ENCODE data around the gene LCE1E.
A peak's percentile ranks its signal among the peaks of the same experiment; 100 is the strongest.

The LCE1E gene, protein sequence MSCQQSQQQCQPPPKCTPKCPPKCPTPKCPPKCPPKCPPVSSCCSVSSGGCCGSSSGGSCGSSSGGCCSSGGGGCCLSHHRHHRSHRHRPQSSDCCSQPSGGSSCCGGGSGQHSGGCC

DNA sequence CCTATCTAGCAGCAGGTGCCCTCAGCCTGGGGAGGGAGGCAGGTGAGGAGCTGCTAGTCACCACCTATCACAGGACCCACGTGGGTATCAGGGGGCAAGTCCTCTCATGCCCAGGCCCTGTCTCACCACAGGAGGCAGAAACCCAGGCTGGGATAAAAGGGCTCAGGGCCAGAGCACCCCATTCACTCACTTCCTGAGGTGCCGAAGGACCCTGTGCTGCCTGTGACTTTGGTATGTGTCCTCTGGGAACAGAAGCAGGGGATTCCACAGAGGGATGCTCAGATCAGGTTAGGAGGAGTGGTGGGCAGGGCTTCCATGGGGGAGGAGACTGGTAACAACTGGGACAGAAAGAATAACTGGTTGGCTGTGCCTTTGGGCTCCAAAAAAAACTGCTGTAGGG, at the start of gene LCE1E:
TSS of gene LCE1E (plus strand) at position 181 of the 400 bp plus-strand sequence. CDS start 1,043 bp downstream, outside the sequence.
- DNase-seq (ENCODE audit: low spot score) = no peak

DNA sequence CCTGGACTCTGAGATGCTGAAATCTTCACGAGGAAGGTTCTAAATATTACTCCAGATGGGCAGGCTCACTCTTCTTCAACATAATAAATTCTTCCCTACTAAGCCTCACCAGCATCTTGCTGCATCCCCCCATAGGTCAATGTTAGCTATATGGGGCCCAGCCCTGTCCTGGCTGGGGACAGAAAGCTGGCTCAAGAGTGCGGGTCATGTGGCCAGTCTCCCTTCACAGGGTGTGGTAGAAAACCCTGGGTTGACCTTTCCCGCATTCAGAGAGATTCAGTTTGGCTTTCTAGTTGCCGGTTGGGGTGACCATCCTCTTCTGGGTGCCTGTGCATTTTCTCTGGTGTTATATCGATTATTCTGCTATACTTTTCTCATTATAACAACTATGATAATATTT, 48.1 kb upstream of the LCE1E start:
- no peak for DNase-seq (ENCODE audit: low spot score)

DNA sequence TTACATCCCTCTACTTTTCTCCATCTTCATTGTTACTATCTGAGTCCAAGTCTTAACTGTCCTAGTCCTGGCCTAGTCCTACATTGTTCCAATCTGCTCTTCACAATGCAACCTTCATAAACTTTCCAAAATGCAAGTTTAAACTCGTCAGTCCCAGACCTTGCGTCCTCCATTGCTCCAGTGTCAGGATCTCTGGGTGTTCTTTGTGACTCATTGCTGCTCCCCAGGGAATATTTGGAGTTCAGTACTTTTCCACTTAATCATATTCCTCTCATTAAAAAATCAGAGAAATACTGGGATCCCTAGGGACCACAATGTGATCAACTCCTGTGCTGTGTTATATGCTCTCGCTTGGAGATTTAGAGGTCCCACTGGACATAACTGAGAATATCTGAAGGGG, 46.2 kb upstream of the LCE1E start:
- DNase-seq (ENCODE audit: low spot score) = no peak

DNA sequence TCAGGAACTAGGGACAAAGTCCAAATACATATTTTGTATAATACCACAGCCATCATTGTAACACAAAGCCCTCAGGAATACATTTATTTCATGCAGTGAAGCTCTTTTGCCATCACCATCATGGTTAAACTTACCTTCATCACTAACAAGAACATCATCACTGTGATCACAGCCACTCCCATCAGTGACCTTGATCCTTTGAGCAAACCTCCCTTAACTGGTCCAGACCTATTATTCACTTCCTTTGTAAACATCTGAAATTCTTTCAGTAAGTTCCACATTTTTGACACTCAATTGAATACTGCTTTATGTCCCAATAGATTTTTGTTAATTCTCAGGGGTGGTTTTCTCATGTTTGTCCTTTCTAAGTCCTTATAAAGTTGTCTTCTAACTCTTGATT, 44.4 kb upstream of the LCE1E start:
- DNase-seq (ENCODE audit: low spot score) = no peak

DNA sequence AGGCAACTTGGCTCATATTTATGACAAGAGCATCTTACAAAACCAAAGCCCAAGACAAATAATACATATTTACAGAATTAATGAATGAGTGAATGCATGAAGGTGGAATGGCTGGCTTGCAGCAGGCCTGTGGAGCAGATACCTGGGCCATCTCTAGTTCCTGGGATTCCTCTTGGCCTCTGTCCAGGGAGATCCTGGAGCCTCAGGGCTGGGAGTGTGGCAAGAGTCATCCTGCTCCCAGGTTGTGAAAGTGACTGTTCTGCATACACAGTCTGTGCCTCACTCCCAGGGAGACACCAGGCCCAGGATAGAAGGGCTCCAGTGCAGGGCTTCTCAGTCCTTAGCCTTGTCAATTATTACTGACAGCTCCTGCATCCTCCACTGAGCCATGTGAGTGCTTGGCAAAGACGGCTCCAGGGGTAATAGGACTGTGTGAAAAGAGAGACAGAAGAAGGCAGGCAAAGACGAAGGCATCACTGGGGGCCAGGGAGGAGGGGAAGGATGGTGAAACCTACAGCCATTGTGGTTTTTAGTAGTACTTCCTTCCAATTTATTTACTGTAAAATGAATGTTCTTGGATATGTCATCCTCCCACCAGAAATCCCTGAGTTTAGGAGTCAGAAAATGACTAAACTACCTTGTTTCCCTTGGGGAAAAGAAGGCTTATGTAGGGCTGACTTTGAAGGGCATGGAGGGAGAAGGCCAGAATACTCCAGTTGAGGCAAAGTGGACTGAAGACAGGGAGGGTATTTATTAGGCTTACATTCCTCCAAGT, 42.5 kb upstream of the LCE1E start:
- DNase-seq (ENCODE audit: low spot score) = peak; percentile 29

DNA sequence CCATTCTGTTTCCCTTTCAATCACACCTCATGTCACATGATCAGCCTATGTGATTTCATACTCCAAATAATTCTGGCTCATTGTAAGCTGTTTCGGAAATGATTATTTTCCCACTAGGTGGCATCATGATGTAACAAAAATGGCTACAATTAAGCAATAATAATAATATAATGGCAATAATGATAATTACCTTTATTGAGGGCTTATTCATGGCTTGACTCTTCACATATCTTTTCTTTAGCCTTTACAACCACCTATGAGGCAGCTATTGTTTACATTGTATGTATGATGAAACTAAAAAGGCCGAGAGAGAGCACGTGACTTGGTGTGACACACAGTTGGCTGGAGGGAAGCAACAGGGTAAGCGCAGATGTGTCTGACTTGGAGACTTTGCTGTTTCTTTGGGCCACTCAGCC, 40.8 kb upstream of the LCE1E start:
- no peak for DNase-seq (ENCODE audit: low spot score)

DNA sequence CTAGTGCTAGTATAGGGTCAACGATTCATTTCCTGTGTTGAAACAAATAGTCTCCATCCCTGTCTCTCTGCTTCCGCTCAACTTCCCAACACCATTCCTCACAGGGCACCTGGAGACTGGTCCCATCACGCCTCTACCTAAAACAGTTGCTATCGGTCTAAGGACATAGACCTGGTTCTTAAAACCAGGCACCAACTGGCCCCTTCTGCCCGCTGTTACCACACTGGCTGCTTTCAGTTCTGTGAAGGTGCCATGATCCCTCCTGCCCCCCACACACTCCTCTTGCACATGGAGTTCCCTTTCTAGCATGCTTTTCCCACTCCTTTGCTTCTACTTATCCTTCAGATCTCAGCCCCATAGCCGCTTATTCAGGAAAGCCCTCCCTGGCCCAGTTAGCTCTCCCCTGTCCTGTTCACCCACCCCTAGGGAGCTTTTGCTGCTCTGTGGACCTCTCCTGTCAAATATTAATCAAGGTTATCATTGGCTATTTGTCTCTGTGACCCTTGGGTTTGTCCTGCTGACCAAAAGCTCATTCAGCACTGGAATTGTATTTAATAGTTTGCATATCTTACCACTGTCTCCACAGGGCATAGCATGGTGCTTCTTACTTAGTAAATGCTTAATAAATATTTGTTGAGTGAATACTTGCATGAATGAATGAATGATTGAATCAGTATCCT, 40.2 kb upstream of the LCE1E start:
- no peak for DNase-seq (ENCODE audit: low spot score)

DNA sequence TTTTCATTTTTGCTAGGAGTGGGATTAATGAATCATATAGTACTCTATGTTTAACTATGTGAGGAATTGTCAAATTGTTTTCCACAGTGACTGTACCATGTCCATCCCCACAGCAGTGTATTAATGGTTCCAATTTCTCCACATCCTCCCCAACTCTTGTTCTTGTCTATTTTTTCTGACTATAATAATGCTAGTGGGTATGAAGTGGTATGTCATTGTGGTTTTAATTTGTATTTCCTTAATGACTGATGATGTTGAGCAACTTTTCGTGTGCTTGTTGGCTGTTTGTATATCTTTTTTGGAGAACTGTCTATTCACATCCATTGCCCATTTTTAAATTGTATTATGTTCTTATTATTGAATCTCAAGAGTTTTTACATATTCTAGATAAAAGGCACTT, 38.2 kb upstream of the LCE1E start:
- DNase-seq (ENCODE audit: low spot score) = no peak

DNA sequence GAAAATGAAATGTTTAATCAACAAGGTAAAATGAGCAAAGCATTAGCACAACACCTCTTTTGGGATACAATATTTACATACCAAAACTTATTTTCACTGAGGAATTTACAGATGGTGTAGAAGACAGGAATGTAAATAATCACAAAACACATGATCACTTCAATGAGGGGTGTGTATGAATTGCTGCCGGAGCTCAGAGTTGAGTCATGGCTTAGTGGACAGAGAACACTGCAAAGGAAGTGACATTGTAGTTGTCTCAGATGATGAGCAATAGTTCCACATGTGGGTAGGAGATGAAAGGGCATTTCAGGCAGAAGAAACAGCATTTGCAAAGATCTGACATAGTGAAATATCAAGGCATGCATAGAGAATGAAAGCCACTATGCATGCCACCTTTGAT, 33.8 kb upstream of the LCE1E start:
- DNase-seq (ENCODE audit: low spot score) = peak; percentile 76

DNA sequence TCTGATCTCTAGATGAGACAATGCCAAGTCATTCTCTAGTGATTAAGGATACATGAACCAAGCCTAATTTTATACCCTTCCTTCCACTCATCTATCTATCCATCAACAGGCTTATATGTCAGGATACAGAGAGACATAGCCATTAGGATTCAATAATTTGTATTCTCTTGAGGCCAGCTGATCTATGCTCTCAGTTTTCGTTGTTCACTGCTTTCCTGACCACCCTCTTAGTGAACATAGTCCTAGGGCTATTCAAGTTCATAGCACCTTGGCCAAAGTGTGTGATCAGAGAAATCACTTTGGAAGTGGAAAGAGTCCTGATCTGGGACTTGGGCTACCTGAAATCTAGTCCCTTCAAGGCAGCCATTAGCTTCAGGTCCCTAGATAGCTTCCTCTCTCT, 32.5 kb upstream of the LCE1E start:
- no peak for DNase-seq (ENCODE audit: low spot score)

DNA sequence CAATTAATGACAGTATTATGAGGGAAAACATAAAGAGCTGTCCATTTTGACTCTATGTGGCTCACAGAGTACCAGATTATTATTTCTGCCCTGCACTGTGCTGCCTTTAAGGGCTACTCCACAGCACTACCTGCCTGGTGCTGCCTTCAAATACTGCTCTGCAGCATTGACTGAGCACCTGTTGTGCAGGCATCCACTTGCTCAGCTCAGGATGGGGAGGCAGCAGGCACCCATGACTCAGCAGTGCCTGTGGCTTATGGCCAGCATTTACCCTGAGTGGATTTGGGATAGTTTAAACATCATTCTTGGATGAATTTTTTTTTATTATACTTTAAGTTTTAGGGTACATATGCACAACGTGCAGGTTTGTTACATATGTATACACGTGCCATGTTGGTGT, 29.2 kb upstream of the LCE1E start:
- no peak for DNase-seq (ENCODE audit: low spot score)

DNA sequence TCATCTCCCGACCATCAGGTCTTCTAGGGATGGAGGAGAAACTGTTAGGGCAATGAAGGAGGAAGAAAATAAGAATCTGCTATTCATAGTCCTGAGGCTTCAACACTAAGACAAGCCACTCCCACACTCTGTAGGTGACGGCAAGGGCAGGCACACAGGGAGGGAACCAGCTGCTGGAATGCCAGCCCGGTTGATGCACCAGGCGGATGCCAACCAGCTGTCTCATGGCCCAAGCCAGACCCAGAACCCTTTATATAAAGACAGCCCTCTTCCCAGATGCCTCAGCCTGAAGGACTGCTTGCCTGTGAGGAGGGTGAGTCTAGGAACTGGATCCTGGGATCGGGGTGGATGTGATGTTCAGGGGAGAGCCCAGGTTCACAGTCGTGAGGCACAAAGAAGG, 28.3 kb upstream of the LCE1E start, which contains the start of gene KPRP:
TSS of gene KPRP (plus strand) at position 279 of the 400 bp plus-strand sequence. CDS start 1,564 bp downstream, outside the sequence.
- no peak for DNase-seq (ENCODE audit: low spot score)

DNA sequence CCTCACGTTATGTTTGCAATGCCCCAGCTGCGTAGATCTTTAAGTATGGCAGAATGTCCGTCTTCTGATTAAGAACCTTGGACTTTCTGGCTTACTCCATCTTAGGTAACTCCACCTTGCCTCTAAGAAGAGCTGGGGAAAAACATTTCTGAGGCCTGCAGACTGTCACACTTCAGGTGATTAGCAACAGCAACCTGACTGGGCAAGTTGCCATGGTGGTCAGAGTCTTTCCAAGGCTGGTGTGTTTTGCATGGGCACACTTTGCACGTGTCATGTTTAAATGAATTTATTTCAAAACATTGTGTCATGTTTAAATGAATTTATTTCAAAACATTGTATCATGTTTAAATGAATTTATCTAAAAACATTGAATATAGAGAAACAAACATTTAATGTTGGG, 27.4 kb upstream of the LCE1E start:
- DNase-seq (ENCODE audit: low spot score) = no peak

DNA sequence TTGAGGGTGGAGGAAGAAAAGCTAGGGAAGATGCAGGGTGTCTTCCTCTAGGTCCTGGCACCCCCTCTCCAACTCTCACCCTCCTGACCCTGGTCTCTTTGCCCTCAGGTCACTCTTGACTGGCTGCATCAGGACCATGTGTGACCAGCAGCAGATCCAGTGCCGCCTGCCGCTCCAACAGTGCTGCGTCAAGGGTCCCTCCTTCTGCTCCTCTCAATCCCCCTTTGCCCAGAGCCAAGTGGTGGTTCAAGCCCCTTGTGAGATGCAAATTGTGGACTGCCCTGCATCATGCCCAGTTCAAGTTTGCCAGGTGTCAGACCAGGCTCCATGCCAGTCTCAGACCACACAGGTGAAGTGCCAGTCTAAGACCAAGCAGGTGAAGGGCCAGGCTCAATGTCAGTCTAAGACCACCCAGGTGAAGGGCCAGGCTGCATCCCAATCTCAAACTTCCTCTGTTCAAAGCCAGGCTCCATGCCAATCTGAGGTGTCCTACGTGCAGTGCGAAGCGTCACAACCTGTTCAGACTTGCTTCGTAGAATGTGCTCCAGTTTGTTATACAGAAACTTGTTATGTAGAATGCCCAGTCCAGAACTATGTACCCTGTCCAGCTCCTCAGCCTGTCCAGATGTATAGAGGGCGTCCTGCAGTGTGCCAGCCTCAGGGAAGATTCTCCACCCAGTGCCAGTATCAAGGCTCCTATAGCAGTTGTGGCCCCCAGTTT, 26.4 kb upstream of the LCE1E start:
- no peak for DNase-seq (ENCODE audit: low spot score)

DNA sequence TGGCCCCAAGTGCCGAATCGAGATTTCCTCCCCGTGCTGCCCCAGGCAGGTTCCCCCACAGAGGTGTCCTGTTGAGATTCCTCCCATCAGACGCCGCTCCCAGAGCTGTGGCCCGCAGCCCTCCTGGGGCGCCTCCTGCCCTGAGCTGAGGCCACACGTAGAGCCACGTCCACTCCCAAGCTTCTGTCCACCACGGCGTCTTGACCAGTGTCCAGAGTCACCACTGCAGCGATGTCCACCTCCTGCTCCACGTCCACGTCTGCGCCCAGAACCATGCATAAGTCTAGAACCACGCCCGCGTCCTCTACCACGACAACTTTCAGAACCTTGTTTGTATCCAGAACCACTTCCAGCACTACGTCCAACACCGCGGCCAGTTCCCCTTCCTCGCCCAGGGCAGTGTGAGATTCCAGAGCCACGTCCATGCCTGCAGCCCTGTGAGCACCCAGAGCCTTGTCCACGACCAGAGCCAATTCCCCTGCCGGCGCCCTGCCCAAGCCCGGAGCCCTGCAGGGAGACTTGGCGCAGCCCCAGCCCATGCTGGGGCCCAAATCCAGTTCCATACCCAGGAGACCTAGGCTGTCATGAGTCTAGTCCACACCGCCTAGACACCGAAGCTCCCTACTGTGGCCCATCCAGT, 25.4 kb upstream of the LCE1E start:
- DNase-seq (ENCODE audit: low spot score) = no peak

DNA sequence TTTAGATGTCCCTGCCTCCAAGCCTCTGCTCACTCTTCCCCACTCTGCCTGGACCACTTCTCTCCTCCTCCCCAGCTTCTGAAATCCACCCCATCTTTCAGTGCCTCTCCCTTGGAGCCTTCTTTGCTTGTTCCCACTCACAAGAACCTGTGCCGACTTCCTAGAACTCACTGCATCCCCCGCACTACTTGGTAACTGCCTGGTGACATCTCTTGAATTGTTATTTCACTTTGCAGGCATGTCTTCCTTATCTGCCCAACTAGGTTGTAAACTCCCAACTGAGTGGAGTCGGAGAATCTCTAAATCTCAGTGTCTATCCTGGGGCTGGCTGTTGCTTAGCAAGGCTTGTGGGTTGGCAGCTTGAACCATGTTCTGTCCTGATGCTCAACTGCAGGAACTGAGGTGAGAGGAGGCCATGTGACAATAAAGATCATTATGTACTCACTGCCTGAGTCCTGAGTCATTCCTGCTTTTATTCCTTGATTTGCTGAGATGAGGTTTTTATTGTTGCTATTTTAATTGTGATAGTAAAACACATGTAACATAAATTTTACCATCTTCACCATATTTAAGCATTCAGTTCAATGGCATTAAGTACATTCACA, 24.3 kb upstream of the LCE1E start:
- DNase-seq (ENCODE audit: low spot score) = no peak

DNA sequence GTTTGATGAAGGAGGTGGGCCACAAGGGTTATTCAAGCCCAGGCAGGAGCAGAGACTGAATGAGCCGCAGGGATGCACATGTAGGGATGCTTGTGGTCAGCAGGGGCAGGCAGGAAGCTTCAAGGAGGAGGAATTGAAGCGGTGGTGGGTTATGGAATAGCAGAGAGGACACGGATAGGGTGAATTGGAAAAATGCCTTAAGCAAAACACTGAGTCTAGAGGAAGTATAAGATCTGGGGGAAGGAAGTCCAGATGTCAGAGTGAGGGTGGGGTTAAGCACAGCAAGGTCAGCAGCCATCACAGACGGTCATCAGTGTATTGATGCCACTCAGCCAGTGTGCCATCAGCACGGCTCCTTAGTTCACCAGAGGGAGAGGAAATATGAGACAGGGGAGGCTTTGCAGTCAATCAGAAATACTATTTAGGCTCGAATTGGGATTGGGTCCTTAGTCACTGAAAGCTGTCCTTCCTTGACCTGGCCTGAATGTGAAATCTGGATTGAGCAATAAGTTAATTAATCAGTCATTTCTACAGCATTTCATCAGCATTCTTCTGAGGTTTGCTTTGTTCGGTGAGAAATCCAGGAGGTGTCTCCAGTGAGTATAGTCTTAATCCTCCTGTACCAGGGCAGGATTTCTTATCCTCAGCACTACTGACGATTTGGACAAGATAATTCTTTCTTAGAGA, 17.1 kb upstream of the LCE1E start:
- DNase-seq (ENCODE audit: low spot score) = peak; percentile 44

DNA sequence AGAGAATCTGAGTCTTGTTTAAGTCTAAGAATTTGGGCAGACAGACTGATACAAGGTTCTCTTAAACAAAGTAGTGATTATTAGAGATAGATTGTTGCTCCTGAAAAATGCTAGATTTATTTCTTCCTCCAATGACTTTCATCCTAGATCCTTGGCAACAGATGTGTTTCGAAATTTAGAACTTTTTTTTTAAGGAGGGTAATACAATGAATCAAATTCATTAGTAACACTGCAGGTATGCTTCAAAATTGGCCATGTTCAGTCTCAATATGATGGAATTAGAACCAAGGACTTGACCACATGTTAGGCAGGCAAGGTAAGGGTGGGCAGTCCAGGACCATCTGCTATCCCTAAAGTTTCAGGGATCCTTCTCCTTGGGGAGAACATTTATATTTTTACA, 15.6 kb upstream of the LCE1E start:
- no peak for DNase-seq (ENCODE audit: low spot score)

DNA sequence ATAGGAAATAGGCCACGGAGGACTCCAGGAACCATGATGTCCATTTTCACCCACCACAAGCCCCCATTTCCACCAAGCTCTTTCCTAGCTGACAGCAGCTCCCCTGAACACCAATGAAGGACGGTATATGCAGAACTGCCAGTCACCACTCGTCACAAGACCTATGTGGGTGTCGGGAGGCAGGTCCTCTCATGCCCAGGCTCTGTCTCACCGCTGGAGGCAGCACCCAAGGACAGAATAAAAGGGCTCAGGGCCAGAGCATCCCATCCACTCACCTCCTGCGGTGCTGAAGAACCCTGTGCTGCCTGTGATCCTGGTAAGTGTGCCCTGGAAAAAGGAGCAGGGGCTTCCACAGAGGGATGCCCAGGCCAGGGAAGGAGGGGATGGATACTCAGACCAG, 11.2 kb upstream of the LCE1E start, which contains the start of gene LCE1F:
TSS of gene LCE1F (plus strand) at position 266 of the 400 bp plus-strand sequence. CDS start 1,232 bp downstream, outside the sequence.
- no peak for DNase-seq (ENCODE audit: low spot score)

DNA sequence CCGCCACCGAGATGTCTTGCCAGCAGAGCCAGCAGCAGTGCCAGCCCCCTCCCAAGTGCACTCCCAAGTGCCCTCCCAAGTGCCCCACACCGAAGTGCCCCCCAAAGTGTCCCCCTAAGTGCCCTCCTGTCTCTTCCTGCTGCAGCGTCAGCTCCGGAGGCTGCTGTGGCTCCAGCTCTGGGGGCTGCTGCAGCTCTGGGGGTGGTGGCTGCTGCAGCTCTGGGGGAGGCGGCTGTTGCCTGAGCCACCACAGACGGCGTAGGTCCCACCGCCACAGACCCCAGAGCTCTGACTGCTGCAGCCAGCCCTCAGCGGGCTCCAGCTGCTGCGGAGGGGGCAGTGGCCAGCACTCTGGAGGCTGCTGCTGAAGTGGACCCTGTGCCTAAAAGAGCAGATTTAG, 9.7 kb upstream of the LCE1E start:
- DNase-seq (ENCODE audit: low spot score) = no peak

Data from GM03348 (cell line).